GM10248 (cell line): ENCODE measurements around the gene NTM.

Experiments
- CTCF ChIA-PET: fragments of 300-600 bp; sonication (Branson Sonifier 250); formaldehyde crosslinking; extraction: SDS; loops from one replicate; lab custom pipeline; 2021; ENCODE audit warnings: antibody characterized with exemption; lab: Yijun Ruan, JAX
- POLR2A ChIA-PET: fragments of 350-650 bp; sonication (Branson Sonifier 250); formaldehyde crosslinking; extraction: SDS; loops from one replicate; lab custom pipeline; 2020; ENCODE audit warnings: antibody characterized with exemption; lab: Yijun Ruan, JAX
- DNase-seq: peaks from one replicate; pipeline ENCODE4 v3.0.0; 2012; ENCODE audit errors: extremely low spot score
- CTCF ChIP-seq: IDR thresholded peaks from 2 replicates; pipeline ENCODE4 v1.5.1; 2012; ENCODE audit warnings: mild to moderate bottlenecking, low read depth; ENCODE audit errors: extremely low read depth, missing control alignments, control extremely low read depth

The NTM gene

GRCh38 chr11:132171031-132171430 is 800.6 kb downstream of the NTM start:
- CTCF ChIA-PET: interaction anchor here (1.1 kb wide), 1 partner anchor 11 kb away, joined by 5 read pairs; no protein-coding TSS in a partner anchor
- TF ChIP-seq CTCF: no peak

GRCh38 chr11:132174362-132175255 is 804.2 kb downstream of the NTM start:
- CTCF ChIA-PET: no interaction called here
- POLR2A ChIA-PET: no interaction called here
- no peak for DNase-seq
- no peak for TF ChIP-seq CTCF

More at GRCh38 chr11:132171031-132171430, 800.6 kb downstream of the NTM start:
- no peak for DNase-seq
- POLR2A ChIA-PET: no interaction called here

GRCh38 chr11:132177106-132177505 is 806.7 kb downstream of the NTM start:
- POLR2A ChIA-PET: no interaction called here
- CTCF ChIA-PET: no interaction called here
- DNase-seq: no peak
- no peak for TF ChIP-seq CTCF

DNA sequence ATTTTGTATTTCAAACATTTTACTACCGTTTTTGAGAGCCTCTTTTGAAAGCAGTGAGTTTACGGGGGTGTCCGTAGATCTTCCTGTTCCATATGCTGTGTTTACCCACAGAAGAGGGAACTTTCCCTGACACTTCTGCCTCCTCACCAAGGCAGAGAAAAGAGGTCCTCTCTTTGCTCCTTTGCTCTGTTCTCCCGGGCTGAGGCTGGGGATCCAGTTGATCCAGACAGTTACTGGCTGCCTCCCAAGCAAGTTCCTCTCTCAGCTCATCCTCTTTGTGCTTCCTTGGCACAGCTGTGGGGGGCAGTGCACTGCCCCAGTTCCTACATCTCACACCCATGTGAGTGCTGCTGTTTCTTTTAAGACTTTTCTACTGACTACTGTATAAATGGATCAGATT is 813.7 kb downstream of the NTM start:
- no peak for DNase-seq
- no peak for TF ChIP-seq CTCF
- POLR2A ChIA-PET: no interaction called here
- CTCF ChIA-PET: interaction anchor here (1.2 kb wide), 1 partner anchor 115 kb away, joined by 3 read pairs; no protein-coding TSS in a partner anchor

- no peak for DNase-seq
- CTCF ChIA-PET: no interaction called here
These were observed 815.5 kb downstream of the NTM start for GRCh38 chr11:132185726-132186592.

More at GRCh38 chr11:132185726-132186592, 815.5 kb downstream of the NTM start:
- POLR2A ChIA-PET: no interaction called here
- no peak for TF ChIP-seq CTCF
